NOMO-1 (cell line): Measurements from ENCODE around the gene TSPAN17.

Experiments
- DNase-seq, 2 experiments: peaks; one replicate each; lab custom pipeline; 2025; ENCODE audit not compliant: unreplicated experiment in 2 of 2; lab: John Stamatoyannopoulos, UW

The TSPAN17 gene

DNA sequence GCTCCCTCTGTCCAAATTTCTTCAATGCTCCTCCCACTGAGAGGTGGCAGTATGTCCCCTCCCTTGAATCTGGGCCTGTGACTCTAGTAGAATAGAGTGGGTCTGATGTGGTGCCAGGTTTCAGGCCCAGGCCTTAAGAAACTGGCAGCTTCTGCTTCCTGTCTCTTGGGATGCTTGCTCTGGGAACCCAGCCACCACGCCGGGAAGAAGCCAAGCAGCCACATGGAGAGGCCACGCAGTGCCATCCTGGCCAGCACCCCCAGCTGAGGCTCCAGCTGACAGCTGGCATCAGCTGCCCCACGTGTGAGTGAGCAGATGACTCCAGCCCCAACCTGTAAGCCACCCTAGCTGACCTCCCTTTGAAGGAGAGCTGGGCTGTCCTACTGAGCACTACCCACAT lies 7.3 kb upstream of the TSPAN17 start:
- DNase-seq: no peak

DNA sequence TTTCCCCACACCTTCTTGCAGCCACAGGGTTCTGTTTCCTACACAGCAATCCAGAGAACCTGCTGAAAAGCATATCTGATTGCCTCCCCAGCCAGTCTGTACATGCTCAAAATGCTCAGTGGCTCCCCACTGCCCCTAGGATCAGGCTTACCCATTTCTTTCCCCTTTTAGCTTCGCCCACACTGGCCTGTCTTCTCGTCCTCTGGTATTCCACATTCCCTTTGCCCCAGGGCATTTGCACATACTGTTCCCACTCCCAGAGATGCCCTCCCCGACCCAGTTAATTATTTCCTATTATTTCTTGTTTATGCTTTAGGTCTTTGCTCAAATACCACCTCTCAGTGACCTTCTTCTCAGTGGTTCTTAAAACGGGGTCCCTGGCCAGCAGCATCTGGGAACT lies 6.7 kb upstream of the TSPAN17 start:
- no peak for DNase-seq

DNA sequence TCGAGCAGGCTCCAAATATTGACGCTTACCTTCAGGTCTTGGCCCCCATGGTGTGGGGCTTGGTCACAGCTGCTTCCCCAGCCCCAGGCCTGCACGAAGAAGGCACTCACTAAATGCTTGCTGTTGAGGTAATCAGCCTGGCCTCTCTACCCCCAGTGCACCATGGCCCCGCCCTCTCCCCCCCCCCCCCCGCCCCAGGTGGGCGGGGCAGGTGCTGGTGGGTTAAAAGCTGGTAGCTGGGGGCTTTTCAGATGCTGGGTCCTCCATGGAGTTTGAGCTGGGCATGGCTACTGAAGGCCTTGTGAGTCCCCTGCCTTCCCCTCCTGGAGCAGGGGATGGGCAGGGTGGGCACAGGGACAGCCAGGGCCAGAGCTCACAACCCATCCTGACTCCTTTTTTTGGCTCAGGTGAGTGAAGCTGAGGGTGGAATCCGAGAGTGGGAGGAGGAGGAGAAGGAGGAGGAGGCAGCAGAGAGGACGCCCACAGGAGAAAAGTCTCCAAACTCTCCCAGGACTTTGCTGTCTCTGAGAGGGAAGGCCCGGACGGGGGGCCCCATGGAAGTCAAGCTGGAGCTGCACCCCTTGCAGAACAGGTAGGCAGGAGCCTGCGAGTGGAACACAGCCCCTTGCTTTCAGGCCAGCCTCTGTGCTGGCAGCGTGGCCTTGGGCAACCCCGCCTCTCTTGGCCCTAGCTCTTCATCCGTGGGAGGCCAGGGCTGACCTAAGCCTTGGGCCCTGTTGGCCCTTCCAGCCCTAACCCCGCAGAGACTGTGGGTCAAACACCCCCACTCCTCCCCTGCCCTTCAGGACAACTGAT lies 4.4 kb upstream of the TSPAN17 start:
- DNase-seq: no peak

DNA sequence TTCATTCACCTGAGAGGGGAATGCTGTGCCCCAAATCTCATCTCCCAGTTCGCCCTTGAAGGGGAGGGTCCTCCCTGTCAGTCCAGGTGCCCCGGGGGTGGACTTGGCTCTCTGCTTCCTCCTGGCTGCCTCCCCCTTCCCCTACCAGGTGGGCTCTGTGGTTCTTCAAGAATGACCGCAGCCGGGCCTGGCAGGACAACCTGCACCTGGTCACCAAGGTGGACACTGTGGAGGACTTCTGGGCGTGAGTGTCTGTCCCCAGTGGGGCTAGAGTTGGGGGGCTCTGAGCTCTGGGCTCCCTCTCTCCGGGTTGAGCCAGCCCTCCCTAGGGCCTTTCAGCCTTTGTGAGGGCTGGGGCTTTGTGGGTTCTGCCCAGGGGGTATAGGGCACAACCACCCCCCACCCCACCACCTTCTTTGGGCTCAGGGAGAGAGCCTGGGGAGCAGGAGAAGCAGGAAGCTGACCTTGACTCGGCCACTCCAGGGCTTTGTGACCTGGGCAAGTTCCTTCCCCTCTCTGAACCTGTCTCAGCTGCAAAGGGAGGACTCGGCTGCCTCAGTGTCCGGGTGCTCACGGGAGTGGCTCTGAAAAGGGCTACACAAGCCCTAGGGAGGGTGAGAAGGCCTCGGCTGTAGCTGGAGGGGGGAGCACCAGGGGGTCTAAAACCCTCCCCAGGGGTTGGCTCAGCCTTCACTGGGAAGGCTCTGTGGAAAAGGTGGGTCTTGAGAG lies 3.6 kb upstream of the TSPAN17 start:
- DNase-seq: no peak

DNA sequence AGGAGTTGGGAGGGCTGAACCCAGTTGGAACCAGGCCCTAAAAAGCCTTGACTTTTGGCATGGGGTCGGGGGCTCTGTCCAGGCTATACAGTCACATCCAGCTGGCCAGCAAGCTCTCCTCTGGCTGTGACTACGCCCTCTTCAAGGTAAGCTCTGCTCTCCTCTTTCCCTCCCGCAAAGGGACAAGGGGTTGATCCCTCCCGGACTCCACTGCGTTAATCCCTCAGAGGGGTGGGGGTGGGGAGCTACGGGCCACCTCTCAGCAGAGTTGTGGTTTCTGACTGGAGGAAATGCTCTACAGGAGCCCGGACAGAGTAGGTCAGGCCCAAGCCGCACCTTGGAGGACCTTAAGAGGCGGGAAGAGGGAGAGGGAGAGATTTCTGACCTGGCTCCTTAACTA lies 3.0 kb upstream of the TSPAN17 start:
- no peak for DNase-seq

DNA sequence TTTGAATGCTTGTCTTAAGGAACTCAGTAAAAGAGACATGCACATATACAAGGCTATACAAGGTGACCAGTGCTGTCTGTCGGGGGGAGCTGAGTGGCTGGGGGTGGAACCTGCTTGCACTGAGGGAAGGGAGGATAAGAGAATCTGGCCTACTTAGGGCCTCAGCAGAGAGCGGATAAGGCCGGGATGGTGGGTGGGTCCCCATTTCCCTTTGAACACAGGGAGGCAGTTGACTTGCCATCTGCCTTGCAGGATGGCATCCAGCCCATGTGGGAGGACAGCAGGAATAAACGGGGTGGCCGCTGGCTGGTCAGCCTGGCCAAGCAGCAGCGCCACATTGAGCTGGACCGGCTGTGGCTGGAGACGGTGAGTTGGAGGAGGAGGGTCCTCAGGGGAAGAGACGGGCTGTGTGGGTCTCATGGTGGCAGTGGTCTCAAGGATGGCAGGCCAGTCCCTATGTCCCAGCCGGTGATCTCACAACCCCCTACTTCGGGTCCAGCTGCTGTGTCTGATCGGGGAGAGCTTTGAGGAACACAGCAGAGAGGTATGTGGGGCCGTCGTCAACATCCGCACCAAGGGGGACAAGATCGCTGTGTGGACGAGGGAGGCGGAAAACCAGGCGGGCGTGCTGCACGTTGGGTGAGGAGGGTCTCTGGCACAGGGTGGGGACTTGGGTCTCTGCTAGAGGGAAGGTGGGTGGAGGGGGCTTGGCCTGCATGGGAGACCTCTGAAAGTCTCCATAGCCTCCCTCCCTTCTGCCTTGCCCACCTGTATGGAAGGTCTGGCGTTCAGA lies 2.2 kb upstream of the TSPAN17 start:
- DNase-seq: no peak

DNA sequence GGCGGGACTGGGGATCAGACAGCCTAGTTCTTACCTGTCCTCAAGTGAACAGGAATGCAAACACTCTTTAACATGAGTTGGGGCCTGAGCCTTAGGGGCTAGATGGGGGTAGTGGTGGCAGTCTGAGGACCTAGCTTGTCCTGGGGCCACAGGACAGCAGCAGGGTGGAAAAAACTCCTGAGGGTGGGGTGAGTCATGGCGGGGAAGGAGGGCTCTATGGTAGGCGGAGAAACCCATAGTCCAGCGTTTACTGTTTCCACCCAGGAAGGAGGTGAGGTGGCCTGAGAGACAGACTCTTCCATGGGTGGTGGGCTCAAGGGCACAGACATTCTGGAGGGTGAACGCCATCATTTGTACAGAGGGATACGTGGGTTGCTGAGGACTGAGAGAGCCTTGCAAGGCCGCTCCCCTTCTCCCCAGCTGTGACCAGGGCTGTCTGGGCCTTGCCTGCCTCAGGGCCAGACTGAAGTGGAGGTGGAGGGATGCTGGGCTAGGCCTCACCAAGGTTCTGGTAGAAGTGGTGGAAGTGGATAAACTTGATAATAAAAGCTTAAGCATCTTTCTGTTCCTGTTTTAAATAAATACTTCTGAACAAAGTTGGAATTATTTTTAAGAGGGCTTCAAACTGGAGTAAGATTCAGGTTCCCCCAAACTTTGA lies 1.1 kb upstream of the TSPAN17 start:
- no peak for DNase-seq

DNA sequence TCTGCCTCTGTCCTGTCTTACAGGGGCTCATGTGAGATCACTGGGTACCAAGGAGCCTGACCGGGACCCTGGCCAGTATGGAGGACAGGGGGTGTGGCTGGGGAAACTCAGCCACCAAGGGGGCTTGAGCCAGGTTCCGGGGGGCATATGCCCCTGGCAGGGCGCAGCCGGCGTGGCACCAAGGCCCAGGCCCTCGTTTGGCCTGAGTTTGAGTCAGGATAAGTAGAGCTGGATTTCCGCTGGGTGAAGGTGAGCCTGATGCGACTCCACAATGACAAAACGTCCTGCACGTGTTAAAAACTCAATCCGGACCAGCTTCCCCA lies 616 bp upstream of the TSPAN17 start:
- DNase-seq: no peak

DNA sequence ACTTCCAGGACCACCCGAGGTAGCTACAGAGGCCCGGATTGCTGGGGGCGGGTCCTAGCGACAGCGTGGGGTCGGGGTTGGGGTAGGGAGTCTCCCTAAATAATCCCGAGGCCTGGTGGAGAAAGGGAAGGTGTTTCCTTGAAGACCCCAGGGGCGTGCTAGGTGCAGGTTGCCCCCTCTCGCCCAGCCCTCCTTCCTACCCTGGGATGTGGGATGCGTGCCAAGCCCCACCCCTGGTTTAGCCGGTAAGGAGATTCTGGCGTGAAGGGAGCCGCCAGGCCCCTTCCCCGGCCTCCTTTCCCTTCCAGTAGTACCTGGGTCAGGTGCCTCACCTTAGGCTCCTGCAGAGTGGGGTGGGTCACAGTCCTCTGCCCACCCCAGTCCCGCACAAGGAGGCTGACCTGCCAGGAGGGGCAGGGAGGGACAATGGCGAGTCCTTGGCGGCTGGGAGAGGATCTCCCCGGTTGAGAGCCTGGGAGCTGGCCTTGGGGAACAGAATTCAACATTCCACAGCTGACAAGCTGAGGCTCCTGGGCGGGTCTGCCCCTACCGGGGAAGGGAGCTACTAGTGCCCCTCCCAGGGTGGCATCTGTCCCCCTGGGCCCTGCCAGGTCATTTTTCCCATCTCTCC lies 674 bp downstream of the TSPAN17 start:
- no peak for DNase-seq

DNA sequence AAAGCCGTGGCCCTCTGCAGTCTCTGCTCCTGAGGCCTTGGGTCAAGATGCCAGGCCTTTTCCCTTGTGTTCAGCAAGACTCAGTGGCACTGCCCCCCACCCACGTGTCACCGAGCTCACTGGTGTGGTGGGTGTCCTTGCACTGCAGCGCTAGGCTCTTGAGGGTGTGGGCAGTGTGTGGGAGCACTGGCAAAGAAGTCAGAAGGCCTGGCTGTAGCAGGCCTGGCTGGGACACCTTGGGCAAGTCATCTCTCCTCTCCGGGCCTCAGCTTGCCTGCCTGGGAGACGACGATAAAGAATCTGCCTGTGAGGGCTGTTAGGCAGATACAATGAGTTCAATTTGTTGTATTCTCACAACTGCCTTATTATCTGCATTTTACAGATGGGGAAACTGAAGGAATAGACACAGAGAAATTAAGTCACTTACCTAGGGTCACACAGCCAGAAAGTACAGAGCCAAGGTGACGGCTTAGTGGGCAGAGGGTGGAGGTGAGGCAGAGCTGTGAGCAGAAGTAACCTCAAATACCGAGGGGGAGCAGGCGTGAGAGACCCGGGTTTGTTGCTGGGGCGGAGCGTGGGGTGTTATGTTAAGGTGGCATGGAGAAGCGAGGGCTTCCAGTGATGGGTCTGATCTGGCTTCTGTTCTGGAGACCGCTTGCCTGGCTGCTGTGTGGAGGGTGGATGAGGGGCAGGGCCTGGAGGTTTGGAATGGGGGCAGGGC lies 1.4 kb downstream of the TSPAN17 start:
- DNase-seq: no peak

DNA sequence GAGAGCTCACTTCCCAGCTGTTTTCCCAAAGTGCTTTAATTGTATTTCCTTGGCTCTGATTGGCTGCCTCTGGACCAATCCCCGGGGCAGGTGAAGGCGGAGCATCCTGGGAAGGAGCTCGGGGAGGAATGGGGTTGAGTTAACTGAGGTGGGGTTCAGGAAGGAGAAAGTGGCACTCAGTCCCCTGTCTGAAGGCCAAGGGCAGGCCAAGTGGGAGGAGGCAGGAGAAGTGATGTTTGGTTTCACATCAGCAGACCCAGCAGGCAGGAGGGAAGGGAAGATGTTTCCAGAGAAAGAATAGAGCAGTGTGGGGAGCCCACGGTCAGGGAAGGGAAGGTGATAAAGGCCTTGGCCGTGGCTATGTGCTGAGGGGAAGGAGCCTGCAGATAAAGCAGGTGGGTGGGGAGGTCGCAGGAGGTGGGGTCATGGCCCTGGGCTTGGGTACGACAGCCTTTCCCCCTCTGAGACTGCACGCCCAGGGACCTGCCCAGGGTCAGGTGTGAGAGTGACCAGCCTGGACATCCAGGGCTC lies 3.1 kb downstream of the TSPAN17 start:
- DNase-seq: no peak

DNA sequence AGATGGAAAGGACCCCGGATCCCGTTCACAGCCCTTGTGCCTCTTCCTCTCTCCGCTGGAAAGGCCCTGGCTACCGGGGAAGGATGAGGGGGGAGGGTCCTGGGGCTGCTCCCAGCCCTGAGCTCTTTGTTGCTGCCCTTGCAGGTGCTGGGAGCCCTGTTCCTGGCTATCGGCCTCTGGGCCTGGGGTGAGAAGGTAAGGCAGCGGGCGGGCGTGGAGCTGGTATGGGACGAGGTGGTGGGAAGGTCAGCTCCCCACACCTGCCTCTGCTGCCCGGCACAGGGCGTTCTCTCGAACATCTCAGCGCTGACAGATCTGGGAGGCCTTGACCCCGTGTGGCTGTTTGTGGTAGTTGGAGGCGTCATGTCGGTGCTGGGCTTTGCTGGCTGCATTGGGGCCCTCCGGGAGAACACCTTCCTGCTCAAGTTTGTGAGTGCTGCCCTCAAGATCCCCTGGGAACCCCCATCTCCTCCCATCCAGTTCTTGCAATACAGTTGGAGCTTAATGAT lies 4.2 kb downstream of the TSPAN17 start:
- DNase-seq: no peak

DNA sequence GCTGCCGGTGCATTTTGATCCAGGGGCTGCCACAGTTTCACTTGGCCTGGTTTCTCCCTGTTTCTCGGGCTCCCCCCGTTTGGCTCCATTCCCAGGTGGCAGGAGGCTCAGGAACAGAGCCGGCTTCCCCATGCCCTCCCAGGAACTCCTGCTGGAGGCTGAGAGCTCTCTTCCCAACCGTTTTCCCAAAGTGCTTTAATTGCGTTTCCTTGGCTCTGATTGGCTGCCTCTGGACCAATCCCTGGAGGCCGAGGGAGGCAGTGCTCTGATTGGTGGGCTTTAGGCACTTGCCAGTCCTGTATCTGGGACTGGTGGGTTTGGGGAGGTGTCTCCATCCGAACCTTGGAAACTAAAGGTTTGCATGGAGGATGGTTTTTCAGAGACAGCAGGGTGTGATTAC lies 4.9 kb downstream of the TSPAN17 start:
- DNase-seq: no peak

DNA sequence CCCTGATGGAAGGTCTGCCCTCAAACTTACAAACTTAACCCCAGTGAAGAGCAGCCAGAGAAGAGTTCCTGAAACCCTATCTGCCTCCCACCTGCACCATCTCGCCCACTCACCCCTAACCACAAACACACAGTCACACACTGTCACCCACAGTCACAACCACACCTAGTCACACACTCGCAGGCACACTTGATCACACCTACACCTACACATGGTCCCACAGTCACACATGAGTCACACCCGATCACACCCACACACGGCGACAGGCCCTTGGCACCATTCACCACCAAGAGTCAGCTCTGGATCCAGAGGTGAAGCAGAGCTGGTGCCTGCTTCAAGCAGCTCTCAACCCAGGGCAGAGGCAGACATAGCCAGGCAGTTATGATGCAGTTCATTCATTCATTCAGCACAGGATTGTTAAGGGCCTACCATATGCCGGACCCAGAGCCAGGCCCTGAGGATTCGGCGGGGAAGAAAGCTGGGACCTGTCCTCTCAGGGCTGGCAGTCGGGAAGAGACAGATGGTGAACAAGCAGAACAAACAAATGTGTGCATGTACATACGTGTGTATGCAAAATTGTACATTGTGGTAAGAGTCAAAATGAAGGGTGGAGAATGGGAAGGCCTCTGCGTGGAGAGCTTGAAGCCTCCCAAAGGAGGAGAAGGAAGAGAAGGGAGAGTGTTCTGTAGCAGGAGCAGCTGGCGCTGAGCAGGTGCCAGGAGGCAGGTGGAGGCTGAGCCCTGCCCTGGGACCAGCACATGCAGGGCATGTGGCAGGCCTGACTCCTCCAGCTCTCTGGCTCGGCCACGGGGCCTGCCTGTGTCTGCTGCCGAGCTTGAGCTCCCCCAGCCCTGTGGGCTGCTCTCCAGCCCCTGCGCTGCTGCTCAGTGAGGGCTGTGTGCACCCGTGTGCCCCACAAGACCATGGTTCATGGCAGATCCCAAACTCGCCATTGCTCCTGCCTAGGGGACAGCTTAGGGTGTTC lies 6.4 kb downstream of the TSPAN17 start:
- DNase-seq: no peak

DNA sequence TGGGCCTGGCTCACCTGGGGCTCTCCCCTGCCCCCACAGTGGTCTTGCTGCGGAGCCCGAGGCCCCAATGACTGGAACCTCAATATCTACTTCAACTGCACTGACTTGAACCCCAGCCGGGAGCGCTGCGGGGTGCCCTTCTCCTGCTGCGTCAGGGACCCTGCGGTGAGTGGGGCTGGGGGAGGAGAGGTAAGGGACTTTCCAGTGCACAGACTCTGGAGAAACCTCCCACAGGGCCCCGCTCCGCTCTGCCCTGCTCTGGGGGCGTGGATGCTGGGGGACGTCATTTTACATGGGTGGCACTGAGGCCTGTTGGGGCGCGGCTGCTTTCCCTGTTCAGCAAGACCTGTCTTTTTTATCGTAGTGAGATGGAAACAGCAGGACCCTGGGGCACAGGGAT lies 7.6 kb downstream of the TSPAN17 start:
- no peak for DNase-seq

DNA sequence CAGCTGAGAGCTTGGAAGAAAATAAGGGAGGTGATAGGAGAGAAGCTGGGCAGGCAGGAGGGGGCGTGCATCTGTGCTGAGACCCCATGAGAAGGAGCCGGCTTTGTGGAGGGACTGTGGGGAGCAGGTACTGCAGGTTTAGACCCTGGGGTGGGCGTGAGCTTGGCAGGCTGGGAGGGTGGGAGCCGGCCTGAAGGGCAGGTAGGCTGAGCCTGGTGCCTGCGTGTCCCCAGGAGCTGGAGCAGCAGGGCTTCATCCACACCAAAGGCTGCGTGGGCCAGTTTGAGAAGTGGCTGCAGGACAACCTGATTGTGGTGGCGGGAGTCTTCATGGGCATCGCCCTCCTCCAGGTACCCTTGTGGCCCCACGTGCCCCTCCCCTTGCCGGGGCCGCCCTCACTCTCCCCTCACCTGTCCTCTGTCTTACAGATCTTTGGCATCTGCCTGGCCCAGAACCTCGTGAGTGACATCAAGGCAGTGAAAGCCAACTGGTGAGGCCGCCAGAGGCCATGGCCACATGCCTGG lies 9.2 kb downstream of the TSPAN17 start:
- no peak for DNase-seq

DNA sequence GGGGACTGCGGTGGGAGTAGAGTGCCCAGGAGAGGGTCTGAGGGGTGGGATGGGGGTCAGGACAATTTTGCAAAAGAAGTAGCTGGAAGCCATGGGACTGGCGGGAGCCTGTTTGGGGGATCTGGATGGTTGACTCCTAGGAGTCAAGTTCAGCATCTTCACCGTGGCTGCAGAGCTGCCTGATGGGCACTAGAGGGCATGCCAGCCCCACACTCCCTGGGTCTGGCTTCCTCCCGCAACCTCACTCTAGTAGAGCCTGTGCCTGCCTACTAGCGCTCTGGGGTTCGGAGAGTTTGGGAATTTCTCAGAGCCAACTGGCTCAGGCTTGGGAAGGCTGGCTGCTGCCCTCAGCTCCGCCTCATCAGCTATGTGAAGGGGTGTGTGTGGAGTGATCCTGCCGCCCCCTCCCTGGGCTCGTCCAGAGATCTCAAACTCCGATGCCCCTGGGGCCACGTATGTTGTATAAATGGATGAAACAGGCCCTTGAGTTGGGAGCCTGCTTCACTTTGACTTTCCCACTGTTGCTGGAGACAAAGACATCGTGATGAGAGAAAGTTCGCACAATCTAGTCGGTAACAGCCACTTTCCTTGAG lies 10.8 kb downstream of the TSPAN17 start:
- peak; percentile 22 to 38 for DNase-seq
